HepG2 (cell line): ENCODE data around the gene HIF1AN. TPM values are rescaled to one million over a fixed set of nuclear protein-coding genes. Genes with fewer than 3 reads are reported as not detected.

ENCODE experiments used
- GFI1 ChIP-seq: sonication (generic); formaldehyde crosslinking; IDR thresholded peaks from 2 replicates; pipeline ENCODE4 v1.5.0; 2020; ENCODE audit warnings: missing genetic modification reagents, mild to moderate bottlenecking, borderline replicate concordance
- HNRNPUL1 ChIP-seq: fragments of 200-400 bp; formaldehyde crosslinking; IDR thresholded peaks from 2 replicates; pipeline ENCODE4 v1.6.1; 2017; ENCODE audit warnings: low read depth, mild to moderate bottlenecking, low read length, moderate library complexity
- NCOA1 ChIP-seq: sonication (generic); formaldehyde crosslinking; IDR thresholded peaks from 2 replicates; pipeline ENCODE4 v1.9.0; 2021; ENCODE audit warnings: missing genetic modification reagents
- NFYB ChIP-seq: sonication (generic); formaldehyde crosslinking; IDR thresholded peaks from 2 replicates; pipeline ENCODE4 v1.4.0; 2020; ENCODE audit warnings: missing genetic modification reagents
- RFX5 ChIP-seq: IDR thresholded peaks from 2 replicates; pipeline ENCODE4 v1.6.1; 2011; ENCODE audit warnings: low read depth, low read length, improper control_type of control experiment
- ZNF263 ChIP-seq: sonication (generic); formaldehyde crosslinking; IDR thresholded peaks from 2 replicates; pipeline ENCODE4 v1.4.0; 2020; ENCODE audit warnings: missing genetic modification reagents
- ZNF781 ChIP-seq: sonication (generic); formaldehyde crosslinking; IDR thresholded peaks from 2 replicates; pipeline ENCODE4 v1.5.1; 2020; ENCODE audit warnings: borderline replicate concordance, mild to moderate bottlenecking, missing genetic modification reagents; ENCODE audit errors: not compliant biosample characterization
- polyA plus RNA-seq, 8 experiments: library from polyadenylated mRNA; depleted of rRNA in 3 of 8; stranded (reverse) in 7 of 8; unstranded in 1 of 8; fragments of >200 nt; fragmentation: Illumina TruSeq in 4 of 8; extraction: Trizol in 4 of 8; gene quantifications; 2 replicates each; pipeline versions ENCODE4 v1.2.1 to v1.2.3, GENCODE V29; 2011 to 2016; ENCODE audit warnings: low read depth in 4 of 8, missing spikeins in 1 of 8, mixed read lengths in 1 of 8; ENCODE audit not compliant: insufficient read depth in 1 of 8
- total RNA-seq, 5 experiments: library from RNA; depleted of rRNA; stranded (reverse); fragments of >200 nt; fragmentation: Illumina TruSeq; extraction: Trizol; gene quantifications; 2 replicates each; pipeline ENCODE4 v1.2.3, GENCODE V29; 2016; ENCODE audit warnings: low read depth in 1 of 5
- TF ChIP-seq, protein P1 (sequence below): sonication (generic); formaldehyde crosslinking; IDR thresholded peaks from 2 replicates; pipeline ENCODE4 v1.4.0; 2020; ENCODE audit warnings: low read depth, mild to moderate bottlenecking, missing genetic modification reagents
- TF ChIP-seq, protein P2 (sequence below): sonication (generic); formaldehyde crosslinking; IDR thresholded peaks from 2 replicates; pipeline ENCODE4 v1.8.0; 2022; ENCODE audit warnings: missing genetic modification reagents, low read depth, mild to moderate bottlenecking, borderline replicate concordance
- TF ChIP-seq, protein P3 (sequence below), 2 experiments: sonication (generic) in 1 of 2; formaldehyde crosslinking in 1 of 2; IDR thresholded peaks; 2 replicates each; pipeline versions ENCODE4 v1.4.0 to v1.6.1; 2016 to 2020; ENCODE audit warnings: borderline replicate concordance in 1 of 2, low read depth in 1 of 2, mild to moderate bottlenecking in 1 of 2, missing genetic modification reagents in 1 of 2

Gene HIF1AN
- total and polyA plus RNA-seq, 2 of the 13 experiments (the other 11 are each of a cell fraction or from before 2014, with no cell fraction given), result 8.6 to 10.7 TPM

DNA sequence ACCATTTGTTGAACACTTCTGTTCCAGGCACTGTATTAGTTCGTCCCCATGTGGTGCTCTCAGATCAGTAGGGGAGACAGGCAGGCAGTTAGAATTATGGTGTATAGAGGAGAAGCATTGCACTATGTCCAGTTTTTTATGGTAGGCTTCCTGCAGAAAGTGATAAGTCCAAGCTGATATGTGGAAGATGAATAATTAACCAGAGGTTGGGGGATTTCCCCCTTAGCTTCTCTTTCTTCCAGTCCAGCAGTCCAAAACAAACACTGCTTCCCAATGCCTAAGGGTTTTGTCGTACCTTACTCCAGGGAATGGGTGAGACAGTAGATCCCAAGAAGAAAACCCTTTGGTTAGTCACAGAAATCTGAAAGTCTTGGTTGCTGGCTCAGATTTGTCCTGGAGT, 19.2 kb downstream of the HIF1AN start (continued):
- TF ChIP-seq RFX5 (no peak), NCOA1 (CRISPR knock-in tag) (no peak), GFI1 (CRISPR knock-in tag) (no peak), HNRNPUL1 (0 out of 2 replicates have a peak, but pooled peaks have one; percentile 38), NFYB (CRISPR knock-in tag) (no peak), ZNF781 (no peak), ZNF263 (CRISPR knock-in tag) (no peak)
- TF ChIP-seq, protein P1, sequence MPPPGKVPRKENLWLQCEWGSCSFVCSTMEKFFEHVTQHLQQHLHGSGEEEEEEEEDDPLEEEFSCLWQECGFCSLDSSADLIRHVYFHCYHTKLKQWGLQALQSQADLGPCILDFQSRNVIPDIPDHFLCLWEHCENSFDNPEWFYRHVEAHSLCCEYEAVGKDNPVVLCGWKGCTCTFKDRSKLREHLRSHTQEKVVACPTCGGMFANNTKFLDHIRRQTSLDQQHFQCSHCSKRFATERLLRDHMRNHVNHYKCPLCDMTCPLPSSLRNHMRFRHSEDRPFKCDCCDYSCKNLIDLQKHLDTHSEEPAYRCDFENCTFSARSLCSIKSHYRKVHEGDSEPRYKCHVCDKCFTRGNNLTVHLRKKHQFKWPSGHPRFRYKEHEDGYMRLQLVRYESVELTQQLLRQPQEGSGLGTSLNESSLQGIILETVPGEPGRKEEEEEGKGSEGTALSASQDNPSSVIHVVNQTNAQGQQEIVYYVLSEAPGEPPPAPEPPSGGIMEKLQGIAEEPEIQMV, result no peak
- TF ChIP-seq, protein P2, sequence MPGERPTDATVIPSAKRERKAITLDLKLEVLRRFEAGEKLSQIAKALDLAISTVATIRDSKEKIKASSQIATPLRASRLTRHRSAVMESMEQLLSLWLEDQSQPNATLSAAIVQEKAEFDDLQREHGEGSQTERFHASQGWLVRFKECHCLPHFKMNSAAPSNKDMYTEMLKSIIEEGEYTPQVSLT (CRISPR knock-in tag), result no peak
- TF ChIP-seq, protein P3, sequence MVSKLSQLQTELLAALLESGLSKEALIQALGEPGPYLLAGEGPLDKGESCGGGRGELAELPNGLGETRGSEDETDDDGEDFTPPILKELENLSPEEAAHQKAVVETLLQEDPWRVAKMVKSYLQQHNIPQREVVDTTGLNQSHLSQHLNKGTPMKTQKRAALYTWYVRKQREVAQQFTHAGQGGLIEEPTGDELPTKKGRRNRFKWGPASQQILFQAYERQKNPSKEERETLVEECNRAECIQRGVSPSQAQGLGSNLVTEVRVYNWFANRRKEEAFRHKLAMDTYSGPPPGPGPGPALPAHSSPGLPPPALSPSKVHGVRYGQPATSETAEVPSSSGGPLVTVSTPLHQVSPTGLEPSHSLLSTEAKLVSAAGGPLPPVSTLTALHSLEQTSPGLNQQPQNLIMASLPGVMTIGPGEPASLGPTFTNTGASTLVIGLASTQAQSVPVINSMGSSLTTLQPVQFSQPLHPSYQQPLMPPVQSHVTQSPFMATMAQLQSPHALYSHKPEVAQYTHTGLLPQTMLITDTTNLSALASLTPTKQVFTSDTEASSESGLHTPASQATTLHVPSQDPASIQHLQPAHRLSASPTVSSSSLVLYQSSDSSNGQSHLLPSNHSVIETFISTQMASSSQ (IDR thresholded peaks at IDR 0.05; ENCODE audit: low read depth), result peak; percentile 68
- TF ChIP-seq, protein P3 (CRISPR knock-in tag; IDR thresholded peaks at IDR 0.05; ENCODE audit: borderline replicate concordance), result no peak; the same call in 1 of the 2 replicates
- TF ChIP-seq, all 625 proteins: peak for 6
